Esophagus muscularis mucosa (tissue), 3 donors: ENCODE measurements around the gene DHX35.

ENCODE experiments used
- CTCF ChIP-seq, 3 experiments: fragments of 200-600 bp in 2 of 3; fragments of 450-650 bp in 1 of 3; sonication (generic) in 2 of 3; IDR thresholded peaks; one replicate each; pipeline ENCODE4 v1.5.1; 2017 to 2019; ENCODE audit warnings: antibody characterized with exemption in 3 of 3, mild to moderate bottlenecking in 2 of 3, moderate library complexity in 1 of 3
- POLR2A ChIP-seq: fragments of 450-650 bp; IDR thresholded peaks from one replicate; pipeline ENCODE4 v1.6.1; 2017; ENCODE audit warnings: antibody characterized with exemption, moderate library complexity, mild to moderate bottlenecking, low read depth
- POLR2AphosphoS5 ChIP-seq, 2 donors: sonication (generic); formaldehyde crosslinking; IDR thresholded peaks; one replicate each; pipeline ENCODE4 v1.6.1; 2017; ENCODE audit warnings: antibody characterized with exemption in 2 of 2

GRCh38 chr20:38963745-38964144 lies 1.6 kb downstream of the DHX35 start:
- TF ChIP-seq CTCF (IDR thresholded peaks at IDR 0.05), result no peak
- TF ChIP-seq POLR2AphosphoS5 (IDR thresholded peaks at IDR 0.05), result no peak
- no peak for TF ChIP-seq POLR2A
